Measurements from ENCODE around the gene WBP11.
"Not testable (repeated sequence)": the region's sequence is repeated elsewhere in the genome, so short reads cannot be mapped to it uniquely, and the experiment has no call there.

The WBP11 gene

GRCh38 chr12:14765398-14765797 lies 37.9 kb downstream of the WBP11 start:
- Histone ChIP-seq H4K20me1 (ENCODE audit: low read depth, low read length) (no peaks in the 10 kb centered on the region), H3K27me3 (ENCODE audit: low read length) (no peaks in the 10 kb centered on the region), H3K27ac (ENCODE audit: low read depth, low read length) (no peak overlapping the region), H3K4me2 (ENCODE audit: low read depth, low read length, poor library complexity, severe bottlenecking) (no peak overlapping the region), H3K79me2 (ENCODE audit: insufficient read depth, low read length) (peaks cover 24% of the 10 kb centered on the region), H3K4me3 (ENCODE audit: insufficient read depth, low read length, poor library complexity, severe bottlenecking) (no peak overlapping the region), H3K9ac (ENCODE audit: low read length) (no peak overlapping the region), H3K36me3 (ENCODE audit: low read length) (peaks cover 24% of the 10 kb centered on the region; the same call in 1 of the 2 replicates), H3K9me2 (replicated peaks; ENCODE audit: insufficient read depth, low read length) (no peaks in the 10 kb centered on the region), H3K9me3 (ENCODE audit: insufficient read depth, low read length) (no peaks in the 10 kb centered on the region), H2AFZ (ENCODE audit: low read depth, low read length, severe bottlenecking) (no peak overlapping the region), H3F3A (ENCODE audit: insufficient read depth) (peaks cover 30% of the 10 kb centered on the region)
- TF ChIP-seq EZH2phosphoT487 (conservative IDR thresholded peaks at IDR 0.05; ENCODE audit: low read length) (no peak), CTCF (IDR thresholded peaks at IDR 0.05; ENCODE audit: insufficient read depth, low read length, poor library complexity, severe bottlenecking) (no peak)

- not testable (repeated sequence) for H3K4me3 ChIP-seq (ENCODE audit: insufficient read depth, low read length, poor library complexity, severe bottlenecking); H3K27me3 ChIP-seq (ENCODE audit: low read length); H2AFZ ChIP-seq (ENCODE audit: low read depth, low read length, severe bottlenecking); H4K20me1 ChIP-seq (ENCODE audit: low read depth, low read length); H3F3A ChIP-seq (ENCODE audit: insufficient read depth); H3K9me2 ChIP-seq (replicated peaks; ENCODE audit: insufficient read depth, low read length); H3K27ac ChIP-seq (ENCODE audit: low read depth, low read length); H3K36me3 ChIP-seq (ENCODE audit: low read length); H3K9me3 ChIP-seq (ENCODE audit: insufficient read depth, low read length); H3K9ac ChIP-seq (ENCODE audit: low read length); H3K4me2 ChIP-seq (ENCODE audit: low read depth, low read length, poor library complexity, severe bottlenecking); H3K79me2 ChIP-seq (ENCODE audit: insufficient read depth, low read length)
These were observed 43.5 kb downstream of the WBP11 start for GRCh38 chr12:14759711-14760280.

GRCh38 chr12:14756334-14757143 lies 46.7 kb downstream of the WBP11 start:
- Histone ChIP-seq H3F3A (ENCODE audit: insufficient read depth) (no peaks in the 10 kb centered on the region), H3K27ac (ENCODE audit: low read depth, low read length) (no peak overlapping the region), H3K4me3 (ENCODE audit: insufficient read depth, low read length, poor library complexity, severe bottlenecking) (no peak overlapping the region), H3K36me3 (ENCODE audit: low read length) (no peaks in the 10 kb centered on the region), H3K9me3 (ENCODE audit: insufficient read depth, low read length) (no peaks in the 10 kb centered on the region), H3K9ac (ENCODE audit: low read length) (no peak overlapping the region), H2AFZ (ENCODE audit: low read depth, low read length, severe bottlenecking) (no peak overlapping the region), H4K20me1 (ENCODE audit: low read depth, low read length) (no peaks in the 10 kb centered on the region), H3K27me3 (ENCODE audit: low read length) (no peaks in the 10 kb centered on the region), H3K9me2 (replicated peaks; ENCODE audit: insufficient read depth, low read length) (no peaks in the 10 kb centered on the region), H3K4me2 (ENCODE audit: low read depth, low read length, poor library complexity, severe bottlenecking) (no peak overlapping the region), H3K79me2 (ENCODE audit: insufficient read depth, low read length) (no peaks in the 10 kb centered on the region)
- TF ChIP-seq EZH2phosphoT487 (conservative IDR thresholded peaks at IDR 0.05; ENCODE audit: low read length) = no peak
- TF ChIP-seq CTCF (IDR thresholded peaks at IDR 0.05; ENCODE audit: insufficient read depth, low read length, poor library complexity, severe bottlenecking) = no peak

- Histone ChIP-seq H3K27me3 (ENCODE audit: low read length) (no peaks in the 10 kb centered on the region), H3K4me2 (ENCODE audit: low read depth, low read length, poor library complexity, severe bottlenecking) (no peak overlapping the region), H2AFZ (ENCODE audit: low read depth, low read length, severe bottlenecking) (no peak overlapping the region), H3K4me3 (ENCODE audit: insufficient read depth, low read length, poor library complexity, severe bottlenecking) (no peak overlapping the region), H3K9me3 (ENCODE audit: insufficient read depth, low read length) (no peaks in the 10 kb centered on the region), H3K36me3 (ENCODE audit: low read length) (no peaks in the 10 kb centered on the region), H3K79me2 (ENCODE audit: insufficient read depth, low read length) (no peaks in the 10 kb centered on the region), H3K27ac (ENCODE audit: low read depth, low read length) (no peak overlapping the region), H3K9ac (ENCODE audit: low read length) (no peak overlapping the region), H3K9me2 (replicated peaks; ENCODE audit: insufficient read depth, low read length) (no peaks in the 10 kb centered on the region), H3F3A (ENCODE audit: insufficient read depth) (no peaks in the 10 kb centered on the region), H4K20me1 (ENCODE audit: low read depth, low read length) (no peaks in the 10 kb centered on the region)
- no peak for TF ChIP-seq EZH2phosphoT487 (conservative IDR thresholded peaks at IDR 0.05; ENCODE audit: low read length)
These were observed 51.3 kb downstream of the WBP11 start for GRCh38 chr12:14751986-14752385.
